ENCODE data around the gene RELCH. TPM values are rescaled to one million over a fixed set of nuclear protein-coding genes. Genes with fewer than 3 reads are reported as not detected.
A peak's percentile ranks its signal among the peaks of the same experiment; 100 is the strongest.

RELCH gene
- total RNA-seq, 1 donor from 2014 or later = 26.6 TPM

DNA sequence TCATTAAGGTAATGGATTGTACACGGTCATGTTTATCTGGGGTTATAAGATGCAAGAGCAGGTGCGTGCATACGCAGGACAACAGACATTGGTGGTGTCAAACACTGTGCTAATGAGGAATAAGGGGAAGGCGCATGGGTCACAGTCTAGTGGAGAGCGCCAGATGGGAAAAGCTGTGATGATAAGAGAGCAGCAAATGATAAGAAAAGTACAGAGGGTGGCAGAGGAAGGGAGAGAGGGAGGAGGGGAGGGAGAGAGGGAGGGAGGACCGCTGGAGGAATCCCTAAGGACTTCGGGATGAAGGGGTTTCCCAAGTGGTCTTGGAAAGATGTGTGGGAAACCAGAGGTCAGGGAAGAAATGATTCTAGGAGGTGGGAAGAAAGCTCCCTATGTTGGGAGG is 140.9 kb downstream of the RELCH start:
- Histone ChIP-seq H4K20me1 (ENCODE audit: insufficient read depth, low read length) (no peaks in the 10 kb centered on the region), H3K4me2 (ENCODE audit: low read length) (no peak overlapping the region), H3K79me2 (ENCODE audit: insufficient read depth, low read length) (no peaks in the 10 kb centered on the region), H3K4me1 (ENCODE audit: insufficient read depth, low read length) (peaks cover 31% of the 10 kb centered on the region), H3K27ac (ENCODE audit: low read depth, low read length) (no peak overlapping the region), H2AFZ (ENCODE audit: low read depth, low read length) (no peak overlapping the region), H3K27me3 (ENCODE audit: insufficient read depth, low read length) (peaks cover 55% of the 10 kb centered on the region), H3K36me3 (ENCODE audit: insufficient read depth, low read length) (no peaks in the 10 kb centered on the region), H3K9me3 (ENCODE audit: insufficient read depth, low read depth, low read length) (no peaks in the 10 kb centered on the region), H3K4me3 (ENCODE audit: insufficient read depth, low read depth, low read length) (no peak overlapping the region), H3K9ac (ENCODE audit: low read length) (no peak overlapping the region)
- FAIRE-seq (no peak), DNase-seq (ENCODE audit: low read depth) (no peak)
- Mint-ChIP-seq H3K9me3 (ENCODE audit: unreplicated experiment) (peaks cover 4% of the 10 kb centered on the region), H3K36me3 (ENCODE audit: low read depth, unreplicated experiment) (peaks cover 1% of the 10 kb centered on the region), H3K27ac (ENCODE audit: unreplicated experiment) (no peak overlapping the region), H3K4me3 (ENCODE audit: unreplicated experiment) (no peak overlapping the region), H3K4me1 (ENCODE audit: low read depth, unreplicated experiment) (peaks cover 17% of the 10 kb centered on the region), H3K27me3 (ENCODE audit: low read depth, unreplicated experiment) (peaks cover 35% of the 10 kb centered on the region)
- no peak for TF ChIP-seq EZH2 (IDR thresholded peaks at IDR 0.05; ENCODE audit: insufficient read depth, low read length)
- TF ChIP-seq, protein P1, sequence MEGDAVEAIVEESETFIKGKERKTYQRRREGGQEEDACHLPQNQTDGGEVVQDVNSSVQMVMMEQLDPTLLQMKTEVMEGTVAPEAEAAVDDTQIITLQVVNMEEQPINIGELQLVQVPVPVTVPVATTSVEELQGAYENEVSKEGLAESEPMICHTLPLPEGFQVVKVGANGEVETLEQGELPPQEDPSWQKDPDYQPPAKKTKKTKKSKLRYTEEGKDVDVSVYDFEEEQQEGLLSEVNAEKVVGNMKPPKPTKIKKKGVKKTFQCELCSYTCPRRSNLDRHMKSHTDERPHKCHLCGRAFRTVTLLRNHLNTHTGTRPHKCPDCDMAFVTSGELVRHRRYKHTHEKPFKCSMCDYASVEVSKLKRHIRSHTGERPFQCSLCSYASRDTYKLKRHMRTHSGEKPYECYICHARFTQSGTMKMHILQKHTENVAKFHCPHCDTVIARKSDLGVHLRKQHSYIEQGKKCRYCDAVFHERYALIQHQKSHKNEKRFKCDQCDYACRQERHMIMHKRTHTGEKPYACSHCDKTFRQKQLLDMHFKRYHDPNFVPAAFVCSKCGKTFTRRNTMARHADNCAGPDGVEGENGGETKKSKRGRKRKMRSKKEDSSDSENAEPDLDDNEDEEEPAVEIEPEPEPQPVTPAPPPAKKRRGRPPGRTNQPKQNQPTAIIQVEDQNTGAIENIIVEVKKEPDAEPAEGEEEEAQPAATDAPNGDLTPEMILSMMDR (IDR thresholded peaks at IDR 0.05; ENCODE audit: insufficient read depth, low read depth, low read length) = no peak

DNA sequence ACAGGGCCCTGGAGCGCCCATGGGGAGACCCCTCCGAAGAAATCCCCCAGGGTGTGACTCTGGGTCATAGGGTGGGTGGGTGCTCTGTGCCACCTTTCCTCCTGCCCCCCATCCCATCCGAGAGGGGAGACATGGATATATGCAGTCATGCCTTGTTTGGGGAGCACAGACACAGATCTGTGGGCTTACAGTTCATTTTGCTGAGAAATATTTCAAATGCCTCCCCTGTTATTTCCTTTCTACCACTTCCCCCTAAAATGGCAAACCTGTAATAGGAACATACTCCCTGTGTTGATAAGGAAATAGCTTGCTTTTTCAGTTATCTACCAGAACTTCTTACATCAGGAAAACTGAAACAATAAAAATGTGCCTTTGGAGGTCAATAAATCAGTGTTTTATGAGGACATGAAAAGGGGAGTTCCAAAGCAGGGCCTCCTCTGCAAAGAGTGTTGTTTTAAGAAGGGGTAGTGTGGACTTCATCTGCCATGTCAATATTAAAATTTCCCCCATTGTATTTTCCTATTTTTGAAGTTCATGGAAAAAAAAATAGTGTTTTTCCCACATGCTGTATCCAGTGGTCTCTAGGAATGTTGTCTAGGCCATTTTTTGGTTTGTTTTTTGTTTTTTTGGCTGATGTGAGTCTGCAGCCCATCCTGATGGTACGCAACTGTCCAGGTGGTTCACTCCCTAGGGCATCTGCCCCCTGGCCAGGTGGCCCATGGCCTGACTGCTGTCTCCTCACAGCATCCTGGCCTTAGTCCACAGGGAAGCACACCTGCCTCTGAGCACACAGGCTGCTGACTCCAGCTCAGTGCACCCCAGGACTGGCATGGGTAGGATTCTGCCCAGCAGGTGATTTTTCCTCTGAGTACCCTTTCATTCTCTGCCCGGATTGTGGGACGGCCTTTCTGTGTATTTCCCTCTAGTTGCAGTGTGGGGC is 141.8 kb downstream of the RELCH start:
- H3K27ac ChIP-seq (ENCODE audit: low read depth, low read length) = no peak overlapping the region
- no peaks in the 10 kb centered on the region for H4K20me1 ChIP-seq (ENCODE audit: insufficient read depth, low read length)
- DNase-seq (ENCODE audit: low read depth) (no peak), FAIRE-seq (no peak)
- Mint-ChIP-seq H3K9me3 (ENCODE audit: unreplicated experiment) (peaks cover 4% of the 10 kb centered on the region), H3K27ac (ENCODE audit: unreplicated experiment) (peak overlapping the region; percentile 76), H3K27me3 (ENCODE audit: low read depth, unreplicated experiment) (peaks cover 28% of the 10 kb centered on the region), H3K4me3 (ENCODE audit: unreplicated experiment) (no peak overlapping the region), H3K36me3 (ENCODE audit: low read depth, unreplicated experiment) (peaks cover 1% of the 10 kb centered on the region), H3K4me1 (ENCODE audit: low read depth, unreplicated experiment) (peaks cover 17% of the 10 kb centered on the region)
- no peak overlapping the region for H3K4me3 ChIP-seq (ENCODE audit: insufficient read depth, low read depth, low read length)
- H2AFZ ChIP-seq (ENCODE audit: low read depth, low read length) = no peak overlapping the region
- no peaks in the 10 kb centered on the region for H3K79me2 ChIP-seq (ENCODE audit: insufficient read depth, low read length)
- H3K9me3 ChIP-seq (ENCODE audit: insufficient read depth, low read depth, low read length) = no peaks in the 10 kb centered on the region
- H3K27me3 ChIP-seq (ENCODE audit: insufficient read depth, low read length) = peaks cover 46% of the 10 kb centered on the region
- TF ChIP-seq, protein P1 (IDR thresholded peaks at IDR 0.05; ENCODE audit: insufficient read depth, low read depth, low read length) = no peak
- no peak for TF ChIP-seq EZH2 (IDR thresholded peaks at IDR 0.05; ENCODE audit: insufficient read depth, low read length)
- H3K36me3 ChIP-seq (ENCODE audit: insufficient read depth, low read length) = no peaks in the 10 kb centered on the region
- peak overlapping the region; percentile 14 for H3K9ac ChIP-seq (ENCODE audit: low read length)
- H3K4me1 ChIP-seq (ENCODE audit: insufficient read depth, low read length) = peaks cover 31% of the 10 kb centered on the region
- peak overlapping the region; percentile 70 for H3K4me2 ChIP-seq (ENCODE audit: low read length)

Measured in astrocyte (in vitro differentiated cells and primary cell).